DND-41 (cell line): Measurements from ENCODE around the gene PRKAR1A.

ENCODE experiments used
- ATAC-seq: fragments of 200-7000 bp; cut with Tn5 transposase; 3 replicates; pipeline ENCODE4 v1.9.1; 2021; ENCODE audit warnings: low read depth; ENCODE audit not compliant: insufficient read depth
- DNase-seq: peaks from one replicate; pipeline ENCODE4 v3.0.0-alpha.2; 2020
- H2AFZ ChIP-seq: 2 replicates; pipeline ENCODE4 v1.6.0; 2012; ENCODE audit warnings: low read depth, low read length
- H3K27ac ChIP-seq: 2 replicates; pipeline ENCODE4 v1.5.1; 2012; ENCODE audit warnings: low read length, inconsistent platforms
- H3K27me3 ChIP-seq: fragments of 200-600 bp; sonication (generic); 2 replicates; pipeline ENCODE4 v1.6.0; 2012; ENCODE audit warnings: low read length, mild to moderate bottlenecking, inconsistent platforms; ENCODE audit not compliant: insufficient read depth, poor library complexity
- H3K36me3 ChIP-seq: 2 replicates; pipeline ENCODE4 v1.5.1; 2012; ENCODE audit warnings: low read length, inconsistent platforms; ENCODE audit not compliant: insufficient read depth
- H3K4me1 ChIP-seq: 2 replicates; pipeline ENCODE4 v1.5.1; 2012; ENCODE audit warnings: mild to moderate bottlenecking, low read length; ENCODE audit not compliant: insufficient read depth
- H3K4me2 ChIP-seq: 2 replicates; pipeline ENCODE4 v1.6.0; 2012; ENCODE audit warnings: mild to moderate bottlenecking, moderate library complexity, low read length, inconsistent platforms; ENCODE audit not compliant: insufficient read depth
- H3K4me3 ChIP-seq, 2 experiments: fragments of 200-600 bp in 1 of 2; shearing (Covaris generic) in 1 of 2; 2 replicates each; pipeline ENCODE4 v1.5.1; 2012 to 2016; ENCODE audit warnings: inconsistent platforms in 2 of 2, low read length in 2 of 2, mild to moderate bottlenecking in 2 of 2, low read depth in 1 of 2, moderate library complexity in 1 of 2
- H3K79me2 ChIP-seq: 2 replicates; pipeline ENCODE4 v1.6.0; 2012; ENCODE audit warnings: low read length, inconsistent platforms; ENCODE audit not compliant: insufficient read depth
- H3K9ac ChIP-seq: 2 replicates; pipeline ENCODE4 v1.6.0; 2012; ENCODE audit warnings: low read depth, mild to moderate bottlenecking, inconsistent platforms, low read length, moderate library complexity
- H3K9me3 ChIP-seq: 2 replicates; pipeline ENCODE4 v1.5.1; 2012; ENCODE audit warnings: low read length, moderate library complexity, mild to moderate bottlenecking, inconsistent platforms; ENCODE audit not compliant: insufficient read depth, severe bottlenecking
- H4K20me1 ChIP-seq: 2 replicates; pipeline ENCODE4 v1.6.0; 2012; ENCODE audit warnings: low read length; ENCODE audit not compliant: insufficient read depth
- EZH2 ChIP-seq: IDR thresholded peaks from 3 replicates; pipeline ENCODE4 v1.6.1; 2012; ENCODE audit warnings: borderline replicate concordance, low read depth, mild to moderate bottlenecking, moderate library complexity, low read length, inconsistent platforms; ENCODE audit not compliant: severe bottlenecking
- TF ChIP-seq, protein P1 (sequence below): IDR thresholded peaks from 2 replicates; pipeline ENCODE4 v1.5.1; 2012; ENCODE audit warnings: borderline replicate concordance, low read length, moderate library complexity, mild to moderate bottlenecking; ENCODE audit not compliant: poor library complexity, severe bottlenecking; ENCODE audit errors: extremely low read depth

Gene PRKAR1A

DNA sequence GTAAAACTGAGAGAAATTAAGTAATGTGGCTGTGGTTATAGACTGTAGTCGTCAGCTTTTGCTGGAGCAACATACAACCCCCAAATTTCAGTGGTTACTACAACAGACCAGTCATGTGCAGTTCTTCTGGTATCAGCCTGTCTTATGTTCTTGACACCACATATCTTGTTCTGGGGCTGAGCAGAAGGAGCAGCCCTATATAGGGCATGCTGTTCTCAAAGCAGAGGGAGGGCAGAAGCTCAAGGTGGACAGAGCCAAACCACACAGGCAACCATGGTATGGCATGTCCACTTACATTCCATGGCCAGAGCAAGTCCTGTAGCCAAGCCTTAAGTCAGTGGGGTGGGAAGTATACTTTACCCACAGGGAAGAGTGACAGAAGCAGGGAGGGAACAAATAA is 7.7 kb downstream of the PRKAR1A start:
- DNase-seq = no peak
- Histone ChIP-seq H3K27ac (no peak overlapping the region), H3K9ac (no peak overlapping the region), H4K20me1 (peaks cover 5% of the 10 kb centered on the region; the same call in 1 of the 2 replicates), H3K4me2 (no peak overlapping the region), H3K4me1 (peaks cover 5% of the 10 kb centered on the region), H3K79me2 (peaks cover 11% of the 10 kb centered on the region), H3K9me3 (no peaks in the 10 kb centered on the region), H3K4me3 (no peak overlapping the region), H2AFZ (no peak overlapping the region), H3K36me3 (peaks cover 67% of the 10 kb centered on the region), H3K27me3 (no peaks in the 10 kb centered on the region)
- ATAC-seq = no peak
- TF ChIP-seq, protein P1, sequence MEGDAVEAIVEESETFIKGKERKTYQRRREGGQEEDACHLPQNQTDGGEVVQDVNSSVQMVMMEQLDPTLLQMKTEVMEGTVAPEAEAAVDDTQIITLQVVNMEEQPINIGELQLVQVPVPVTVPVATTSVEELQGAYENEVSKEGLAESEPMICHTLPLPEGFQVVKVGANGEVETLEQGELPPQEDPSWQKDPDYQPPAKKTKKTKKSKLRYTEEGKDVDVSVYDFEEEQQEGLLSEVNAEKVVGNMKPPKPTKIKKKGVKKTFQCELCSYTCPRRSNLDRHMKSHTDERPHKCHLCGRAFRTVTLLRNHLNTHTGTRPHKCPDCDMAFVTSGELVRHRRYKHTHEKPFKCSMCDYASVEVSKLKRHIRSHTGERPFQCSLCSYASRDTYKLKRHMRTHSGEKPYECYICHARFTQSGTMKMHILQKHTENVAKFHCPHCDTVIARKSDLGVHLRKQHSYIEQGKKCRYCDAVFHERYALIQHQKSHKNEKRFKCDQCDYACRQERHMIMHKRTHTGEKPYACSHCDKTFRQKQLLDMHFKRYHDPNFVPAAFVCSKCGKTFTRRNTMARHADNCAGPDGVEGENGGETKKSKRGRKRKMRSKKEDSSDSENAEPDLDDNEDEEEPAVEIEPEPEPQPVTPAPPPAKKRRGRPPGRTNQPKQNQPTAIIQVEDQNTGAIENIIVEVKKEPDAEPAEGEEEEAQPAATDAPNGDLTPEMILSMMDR = no peak
- TF ChIP-seq EZH2 = no peak

GRCh38 chr17:68522266-68522665 is 10.0 kb downstream of the PRKAR1A start:
- no peak overlapping the region for H3K4me3 ChIP-seq
- TF ChIP-seq, protein P1 = no peak
- TF ChIP-seq EZH2 = no peak
- H3K9ac ChIP-seq = no peak overlapping the region
- no peak for DNase-seq
- no peaks in the 10 kb centered on the region for H4K20me1 ChIP-seq
- no peaks in the 10 kb centered on the region for H3K9me3 ChIP-seq
- H3K36me3 ChIP-seq = peaks cover 68% of the 10 kb centered on the region
- H2AFZ ChIP-seq = no peak overlapping the region
- H3K27me3 ChIP-seq = no peaks in the 10 kb centered on the region
- no peak for ATAC-seq
- H3K27ac ChIP-seq = no peak overlapping the region
- H3K4me1 ChIP-seq = no peaks in the 10 kb centered on the region
- no peaks in the 10 kb centered on the region; the same call in none of the 2 replicates for H3K79me2 ChIP-seq
- no peak overlapping the region for H3K4me2 ChIP-seq

- Histone ChIP-seq H3K27me3 (no peaks in the 10 kb centered on the region), H4K20me1 (no peaks in the 10 kb centered on the region), H2AFZ (no peak overlapping the region), H3K9me3 (no peaks in the 10 kb centered on the region), H3K9ac (no peak overlapping the region), H3K4me3 (no peak overlapping the region), H3K4me2 (no peak overlapping the region), H3K27ac (no peak overlapping the region), H3K4me1 (no peaks in the 10 kb centered on the region), H3K36me3 (peaks cover 91% of the 10 kb centered on the region), H3K79me2 (no peaks in the 10 kb centered on the region)
- ATAC-seq (no peak), DNase-seq (no peak)
- no peak for TF ChIP-seq EZH2
- TF ChIP-seq, protein P1 = no peak
Measured at GRCh38 chr17:68526548-68526947, 14.3 kb downstream of the PRKAR1A start.

DNA sequence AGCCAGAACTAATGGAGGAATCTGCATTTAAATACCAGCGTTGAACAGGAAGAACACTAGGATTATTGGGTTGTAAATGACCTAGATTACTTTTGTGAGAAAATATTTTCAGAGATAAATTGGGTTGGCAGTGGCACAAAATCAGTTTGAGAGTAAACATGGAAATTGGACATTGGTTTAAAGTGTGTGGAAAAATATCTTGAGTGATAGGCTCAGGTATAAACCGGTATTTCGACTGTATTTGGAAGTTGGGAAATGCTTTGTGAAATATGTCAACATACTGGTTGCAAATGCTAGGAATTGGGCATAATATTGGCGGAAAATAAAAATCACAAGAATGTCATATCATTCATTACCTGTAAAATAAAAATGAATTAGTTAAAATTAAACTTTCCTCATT is 15.1 kb downstream of the PRKAR1A start:
- no peak for ATAC-seq
- H3K4me2 ChIP-seq = no peak overlapping the region
- no peak overlapping the region for H2AFZ ChIP-seq
- no peaks in the 10 kb centered on the region for H3K27me3 ChIP-seq
- H3K79me2 ChIP-seq = no peaks in the 10 kb centered on the region
- DNase-seq = no peak
- H4K20me1 ChIP-seq = no peaks in the 10 kb centered on the region
- no peaks in the 10 kb centered on the region for H3K9me3 ChIP-seq
- H3K27ac ChIP-seq = no peak overlapping the region
- peaks cover 91% of the 10 kb centered on the region for H3K36me3 ChIP-seq
- H3K4me3 ChIP-seq = no peak overlapping the region
- no peaks in the 10 kb centered on the region for H3K4me1 ChIP-seq
- H3K9ac ChIP-seq = no peak overlapping the region
- TF ChIP-seq, protein P1 = no peak
- no peak for TF ChIP-seq EZH2
